H1 (cell line): ENCODE measurements around the gene COPG1. TPM values are rescaled to one million over a fixed set of nuclear protein-coding genes. Genes with fewer than 3 reads are reported as not detected.

Experiments
- CTCF ChIA-PET: fragments of 300-600 bp; sonication (Branson Sonifier 250); formaldehyde crosslinking; loops from one replicate; lab custom pipeline; 2021; ENCODE audit not compliant: partially characterized antibody; lab: Charles Lee
- POLR2A ChIA-PET: fragments of 300-600 bp; sonication (Branson Sonifier 250); formaldehyde crosslinking; loops from one replicate; lab custom pipeline; 2021; ENCODE audit warnings: inconsistent platforms; ENCODE audit not compliant: partially characterized antibody; lab: Charles Lee
- DNase-seq, 2 experiments: peaks; one replicate each; pipeline versions ENCODE4 v3.0.0 to v3.0.0-alpha.2; 2010 to 2022; ENCODE audit warnings: low spot score in 2 of 2, low read depth in 1 of 2, mixed read lengths in 1 of 2
- FAIRE-seq: peaks from 2 replicates; lab custom pipeline; 2011; peaks lifted over from hg19 to GRCh38; lab: Jason Lieb, UNC
- H2AFZ ChIP-seq: 2 replicates; pipeline ENCODE4 v1.8.1; 2012; ENCODE audit warnings: low read length, inconsistent platforms
- H2AK5ac ChIP-seq: 2 replicates; pipeline ENCODE4 v1.6.1; 2013; ENCODE audit warnings: low read depth, low read length
- H2BK120ac ChIP-seq: replicated peaks from 2 replicates; pipeline ENCODE3; 2013; ENCODE audit warnings: low read depth, low read length, inconsistent platforms
- H2BK12ac ChIP-seq: 2 replicates; pipeline ENCODE4 v1.6.1; 2013; ENCODE audit warnings: low read depth, low read length
- H2BK15ac ChIP-seq: 2 replicates; pipeline ENCODE4 v1.6.1; 2013; ENCODE audit warnings: low read length
- H2BK20ac ChIP-seq: 2 replicates; pipeline ENCODE4 v1.6.1; 2013; ENCODE audit warnings: low read length
- H2BK5ac ChIP-seq: 2 replicates; pipeline ENCODE4 v1.6.1; 2013; ENCODE audit warnings: low read depth, low read length
- H3K14ac ChIP-seq: 2 replicates; pipeline ENCODE4 v1.6.1; 2013; ENCODE audit warnings: inconsistent platforms; ENCODE audit not compliant: insufficient read length
- H3K18ac ChIP-seq: 2 replicates; pipeline ENCODE4 v1.6.1; 2013; ENCODE audit warnings: low read length; ENCODE audit errors: extremely low read depth
- H3K23ac ChIP-seq: 2 replicates; pipeline ENCODE4 v1.6.1; 2013; ENCODE audit warnings: inconsistent platforms; ENCODE audit not compliant: insufficient read length
- H3K23me2 ChIP-seq: 2 replicates; pipeline ENCODE4 v1.6.1; 2013; ENCODE audit warnings: low read depth, low read length
- H3K27ac ChIP-seq: 2 replicates; pipeline ENCODE4 v1.6.1; 2011; ENCODE audit warnings: low read depth, low read length, inconsistent platforms
- H3K27me3 ChIP-seq, 4 experiments: replicated peaks in 1 of 4; 1 replicate in 1 of 4; 2 replicates in 3 of 4; pipeline versions ENCODE4 v1.6.1 to v1.8.1; 2011 to 2013; ENCODE audit warnings: low read length in 3 of 4, mild to moderate bottlenecking in 3 of 4, inconsistent platforms in 2 of 4, mixed read lengths in 2 of 4, moderate library complexity in 1 of 4; ENCODE audit not compliant: control insufficient read depth in 3 of 4, insufficient read depth in 3 of 4; ENCODE audit errors: extremely low read depth in 1 of 4
- H3K36me3 ChIP-seq, 4 experiments: 2 replicates each; pipeline versions ENCODE4 v1.6.1 to v1.8.1; 2011 to 2013; ENCODE audit warnings: mild to moderate bottlenecking in 4 of 4, low read length in 3 of 4, moderate library complexity in 2 of 4, control low read depth in 1 of 4, inconsistent platforms in 1 of 4; ENCODE audit not compliant: insufficient read depth in 4 of 4, control insufficient read depth in 2 of 4
- H3K4ac ChIP-seq: replicated peaks from 2 replicates; pipeline ENCODE3; 2013; ENCODE audit warnings: low read length, low read depth, mixed read lengths, inconsistent platforms; ENCODE audit not compliant: insufficient read length
- H3K4me1 ChIP-seq, 4 experiments: replicated peaks in 1 of 4; 1 replicate in 1 of 4; 2 replicates in 3 of 4; pipeline versions ENCODE4 v1.6.1 to v1.8.1; 2011 to 2013; ENCODE audit warnings: low read length in 3 of 4, inconsistent platforms in 2 of 4, mixed read lengths in 1 of 4; ENCODE audit not compliant: insufficient read depth in 4 of 4, control insufficient read depth in 3 of 4
- H3K4me2 ChIP-seq, 2 experiments: 2 replicates each; pipeline versions ENCODE4 v1.6.1 to v1.8.1; 2011 to 2013; ENCODE audit warnings: low read depth in 2 of 2, low read length in 2 of 2, control low read depth in 1 of 2, inconsistent platforms in 1 of 2, mild to moderate bottlenecking in 1 of 2; ENCODE audit not compliant: insufficient read depth in 1 of 2
- H3K4me3 ChIP-seq, 4 experiments: fragments of 200-600, 300-600 bp in 1 of 4; sonication (generic), shearing (Covaris generic), sonication (Bioruptor Twin) in 1 of 4; 2 replicates each; pipeline versions ENCODE4 v1.5.1 to v1.8.1; 2011 to 2016; ENCODE audit warnings: low read length in 4 of 4, low read depth in 3 of 4, control low read depth in 2 of 4, inconsistent platforms in 2 of 4, mild to moderate bottlenecking in 2 of 4, mixed read lengths in 1 of 4, moderate library complexity in 1 of 4; ENCODE audit not compliant: insufficient read depth in 2 of 4; ENCODE audit errors: extremely low read depth in 1 of 4
- H3K56ac ChIP-seq: replicated peaks from 2 replicates; pipeline ENCODE3; 2013; ENCODE audit warnings: low read depth, mild to moderate bottlenecking, mixed read lengths, low read length, inconsistent platforms; ENCODE audit not compliant: insufficient read length
- H3K79me1 ChIP-seq: 2 replicates; pipeline ENCODE4 v1.6.1; 2013; ENCODE audit warnings: low read depth, low read length, control low read depth
- H3K79me2 ChIP-seq, 2 experiments: 2 replicates each; pipeline versions ENCODE4 v1.6.1 to v1.8.1; 2012 to 2013; ENCODE audit warnings: low read length in 2 of 2, mild to moderate bottlenecking in 2 of 2, inconsistent platforms in 1 of 2; ENCODE audit not compliant: insufficient read depth in 2 of 2, control insufficient read depth in 1 of 2
- H3K9ac ChIP-seq, 4 experiments: replicated peaks in 1 of 4; 1 replicate in 1 of 4; 2 replicates in 3 of 4; pipeline versions ENCODE4 v1.6.1 to v1.8.1; 2011 to 2013; ENCODE audit warnings: low read depth in 3 of 4, low read length in 3 of 4, control low read depth in 2 of 4, mild to moderate bottlenecking in 2 of 4, moderate library complexity in 2 of 4, inconsistent platforms in 1 of 4; ENCODE audit errors: extremely low read depth in 1 of 4
- H3K9me3 ChIP-seq, 2 experiments: 2 replicates each; pipeline versions ENCODE4 v1.6.1 to v1.8.1; 2012 to 2013; ENCODE audit warnings: mild to moderate bottlenecking in 2 of 2, moderate library complexity in 2 of 2, control low read depth in 1 of 2, inconsistent platforms in 1 of 2, low read depth in 1 of 2, low read length in 1 of 2, mixed read lengths in 1 of 2; ENCODE audit not compliant: insufficient read depth in 2 of 2
- H4K20me1 ChIP-seq, 2 experiments: replicated peaks in 1 of 2; 2 replicates each; pipeline versions ENCODE3 to v1.8.1; 2011 to 2013; ENCODE audit warnings: inconsistent platforms in 2 of 2, low read length in 2 of 2, mild to moderate bottlenecking in 1 of 2; ENCODE audit not compliant: insufficient read depth in 2 of 2, control insufficient read depth in 1 of 2
- H4K5ac ChIP-seq: 2 replicates; pipeline ENCODE4 v1.6.1; 2013; ENCODE audit warnings: low read length, low read depth, mixed read lengths, inconsistent platforms; ENCODE audit not compliant: insufficient read length
- H4K8ac ChIP-seq: 2 replicates; pipeline ENCODE4 v1.8.0; 2013; ENCODE audit warnings: mild to moderate bottlenecking, moderate library complexity, low read length, inconsistent platforms; ENCODE audit not compliant: insufficient read depth; ENCODE audit errors: extremely low read depth
- H4K91ac ChIP-seq: replicated peaks from 2 replicates; pipeline ENCODE3; 2013; ENCODE audit warnings: low read length, mixed read lengths, inconsistent platforms; ENCODE audit not compliant: insufficient read length
- CBX8 ChIP-seq: fragments of 300-800, 300-1000 bp; sonication (generic); IDR thresholded peaks from 2 replicates; pipeline ENCODE4 v1.7.1; 2016; ENCODE audit warnings: low read depth, low read length, borderline replicate concordance
- CTBP2 ChIP-seq: IDR thresholded peaks from 2 replicates; pipeline ENCODE4 v1.7.0; 2011; ENCODE audit warnings: borderline replicate concordance, mild to moderate bottlenecking, moderate library complexity, mixed read lengths, low read length; ENCODE audit not compliant: insufficient read depth, insufficient read length
- EP300 ChIP-seq, 2 experiments: IDR thresholded peaks; 1 replicate in 1 of 2; 2 replicates in 1 of 2; pipeline ENCODE4 v1.6.1; 2011 to 2012; ENCODE audit warnings: low read depth in 2 of 2, low read length in 2 of 2, mild to moderate bottlenecking in 2 of 2, borderline replicate concordance in 1 of 2, inconsistent platforms in 1 of 2, moderate library complexity in 1 of 2
- JUND ChIP-seq: IDR thresholded peaks from 2 replicates; pipeline ENCODE4 v1.6.1; 2011; ENCODE audit warnings: mild to moderate bottlenecking, improper control_type of control experiment, low read length
- KDM1A ChIP-seq: fragments of 200-600, 300-600 bp; sonication (generic); IDR thresholded peaks from 2 replicates; pipeline ENCODE4 v1.7.1; 2016; ENCODE audit warnings: mild to moderate bottlenecking, low read length, borderline replicate concordance
- KDM5A ChIP-seq: fragments of 200-600 bp; IDR thresholded peaks from 2 replicates; pipeline ENCODE4 v1.7.1; 2012; ENCODE audit warnings: mild to moderate bottlenecking, low read length, inconsistent platforms, mixed read lengths
- NRF1 ChIP-seq: IDR thresholded peaks from 2 replicates; pipeline ENCODE4 v1.6.1; 2011; ENCODE audit warnings: mild to moderate bottlenecking, low read depth, low read length, improper control_type of control experiment
- POU5F1 ChIP-seq: IDR thresholded peaks from 2 replicates; pipeline ENCODE4 v1.6.1; 2011; ENCODE audit warnings: low read depth, mild to moderate bottlenecking, low read length, moderate library complexity
- SP1 ChIP-seq: IDR thresholded peaks from 2 replicates; pipeline ENCODE4 v1.6.1; 2011; ENCODE audit warnings: low read depth, low read length
- SP4 ChIP-seq: IDR thresholded peaks from 2 replicates; pipeline ENCODE4 v1.6.1; 2012; ENCODE audit warnings: low read length, inconsistent platforms
- TCF12 ChIP-seq: IDR thresholded peaks from 2 replicates; pipeline ENCODE4 v1.6.1; 2011; ENCODE audit warnings: low read depth, mild to moderate bottlenecking, low read length
- WGBS, 2 experiments: shearing (Covaris generic) in 1 of 2; methylation state at CpG; one replicate each; pipeline versions ENCODE4 v1.1.6 to v1.1.7; 2013 to 2015; ENCODE audit warnings: low lambda C conversion rate in 2 of 2, mixed read lengths in 2 of 2, inconsistent platforms in 1 of 2, low coverage in 1 of 2, missing lambda C conversion rate in 1 of 2; ENCODE audit not compliant: insufficient replicate concordance in 2 of 2, insufficient coverage in 1 of 2, insufficient read length in 1 of 2; ENCODE audit errors: extremely low coverage in 1 of 2, missing lambda C conversion rate in 1 of 2; 5-methylcytosine and 5-hydroxymethylcytosine counted together
- polyA plus RNA-seq, 7 experiments: library from polyadenylated mRNA; depleted of rRNA in 3 of 7; stranded (reverse) in 5 of 7; unstranded in 2 of 7; fragments of >200 nt in 5 of 7; fragments of 200-250 nt in 2 of 7; gene quantifications; 1 replicate in 5 of 7; 2 replicates in 1 of 7; 4 replicates in 1 of 7; pipeline versions ENCODE4 v1.2.1 to v1.2.3, GENCODE V29; 2011 to 2013; ENCODE audit warnings: missing spikeins in 2 of 7, mixed read lengths in 2 of 7
- total RNA-seq: library from RNA; stranded (reverse); fragmentation: NEBNext Ultra II Directional; extraction: Animal tissue kit (Norgen Biotek cat#: 25700); gene quantifications from 2 replicates; pipeline ENCODE4 v1.2.1, GENCODE V29; 2021
- TF ChIP-seq, protein P1 (sequence below): IDR thresholded peaks from 2 replicates; pipeline ENCODE4 v1.6.1; 2011; ENCODE audit warnings: low read depth, mild to moderate bottlenecking, low read length; ENCODE audit not compliant: insufficient read depth

The COPG1 gene
- total and polyA plus RNA-seq, 2 of the 8 experiments (the other 6 are each of a cell fraction or from before 2014, with no cell fraction given): 52.7 to 106 TPM

DNA sequence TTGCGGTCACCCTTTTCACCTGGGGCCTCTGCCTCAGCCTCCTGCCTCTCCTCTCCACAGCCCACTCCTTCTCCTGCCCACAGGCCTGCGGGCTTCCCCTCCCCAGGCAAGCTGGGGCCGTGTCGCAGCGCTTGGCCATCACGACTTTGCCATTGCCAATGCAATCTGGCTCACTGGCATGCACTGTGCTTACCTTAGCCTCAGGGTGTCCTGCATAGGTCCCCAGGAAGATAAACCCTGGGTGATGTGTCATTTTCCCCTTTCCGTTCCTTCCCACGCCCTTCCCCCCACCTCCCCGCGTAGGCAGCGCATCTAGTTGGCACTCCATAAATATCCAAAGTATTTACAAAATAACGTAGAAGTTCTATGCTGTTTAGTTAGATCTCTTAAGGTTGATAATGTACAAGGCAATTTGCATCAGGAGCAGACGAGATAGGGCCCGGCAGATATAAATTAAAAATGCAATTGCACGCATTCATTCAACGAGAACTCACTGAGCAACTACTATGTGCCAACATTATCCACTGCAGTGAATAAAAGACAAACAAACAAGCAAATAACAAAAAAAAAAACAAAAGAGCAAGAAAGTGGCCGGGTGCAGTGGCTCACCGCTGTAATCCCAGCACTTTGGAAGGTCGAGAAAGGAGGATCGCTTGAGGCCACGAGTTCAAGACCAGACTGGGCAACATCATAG is 973 bp upstream of the COPG1 start:
- Histone ChIP-seq H3K27ac (no peak overlapping the region), H4K5ac (no peak overlapping the region), H2BK12ac (no peak overlapping the region; the same call in 1 of the 2 replicates), H3K4me2 (peak overlapping the region; percentile 80 to 84), H3K14ac (no peak overlapping the region), H3K23ac (no peak overlapping the region), H2BK120ac (no peak overlapping the region), H3K9ac (peak overlapping the region in 1 of 4 experiments; percentile 96; a peak in 2 of 7 replicates), H4K20me1 (peaks cover 0 to 5% of the 10 kb centered on the region in 2 experiments), H3K79me1 (peaks cover 5% of the 10 kb centered on the region; the same call in 1 of the 2 replicates), H3K18ac (no peak overlapping the region), H3K4me1 (peaks cover 0 to 6% (median 1%) of the 10 kb centered on the region in 4 experiments; a peak in 4 of 7 replicates), H4K8ac (peak overlapping the region; percentile 87; the same call in 1 of the 2 replicates), H3K27me3 (no peaks in the 10 kb centered on the region), H2BK15ac (no peak overlapping the region), H2AFZ (no peak overlapping the region), H3K79me2 (peaks cover 0 to 12% of the 10 kb centered on the region in 2 experiments; a peak in 3 of 4 replicates), H3K56ac (no peak overlapping the region), H2BK5ac (no peak overlapping the region), H3K9me3 (no peaks in the 10 kb centered on the region), H2BK20ac (no peak overlapping the region), H3K4me3 (peak overlapping the region; percentile 75 to 93 (median 87); a peak in 7 of 8 replicates), H3K4ac (no peak overlapping the region), H2AK5ac (no peak overlapping the region), H4K91ac (no peak overlapping the region), H3K36me3 (peaks cover 4 to 16% (median 9%) of the 10 kb centered on the region in 4 experiments), H3K23me2 (peaks cover 10% of the 10 kb centered on the region)
- POLR2A ChIA-PET: interaction anchor here (1.3 to 4.4 kb wide), 7 partner anchors 18 to 83 kb away, joined by 4 to 39 read pairs (median 8); partner anchors contain the start of gene CNBP
- FAIRE-seq: no peak
- WGBS, 2 experiments: 82% methylated on average over 21 of the region's 21 CpGs; no CpG with 5 or more reads in 1 of the 2 experiments
- CTCF ChIA-PET: interaction anchor here (0.6 to 2.6 kb wide), 8 partner anchors 9 to 371 kb away, joined by 3 to 10 read pairs (median 3); a partner anchor contains a TSS
- DNase-seq: no peak
- no peak for TF ChIP-seq POU5F1
- no peak for TF ChIP-seq JUND
- TF ChIP-seq KDM1A: no peak
- TF ChIP-seq CBX8: no peak
- TF ChIP-seq TCF12: no peak
- TF ChIP-seq KDM5A: no peak
- no peak for TF ChIP-seq EP300 (IDR thresholded peaks at IDR 0.05; ENCODE audit: borderline replicate concordance in 1 of 2, low read depth in 2 of 2, low read length in 2 of 2)
- TF ChIP-seq, protein P1, sequence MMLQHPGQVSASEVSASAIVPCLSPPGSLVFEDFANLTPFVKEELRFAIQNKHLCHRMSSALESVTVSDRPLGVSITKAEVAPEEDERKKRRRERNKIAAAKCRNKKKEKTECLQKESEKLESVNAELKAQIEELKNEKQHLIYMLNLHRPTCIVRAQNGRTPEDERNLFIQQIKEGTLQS: no peak
- TF ChIP-seq SP1: no peak
- no peak for TF ChIP-seq CTBP2
- TF ChIP-seq NRF1: no peak
- no peak for TF ChIP-seq SP4
